Upper lobe of left lung (tissue), 4 donors: ENCODE measurements around the gene SIRPG.

Experiments
- EP300 ChIP-seq, 4 donors: sonication (generic); formaldehyde crosslinking; IDR thresholded peaks; one replicate each; pipeline ENCODE4 v1.5.1; 2017; ENCODE audit warnings: antibody characterized with exemption in 4 of 4, control low read depth in 2 of 4
- POLR2AphosphoS5 ChIP-seq, 2 donors: sonication (generic); formaldehyde crosslinking; IDR thresholded peaks; one replicate each; pipeline ENCODE4 v1.5.1; 2017; ENCODE audit warnings: antibody characterized with exemption in 2 of 2
- TF ChIP-seq, protein P1 (sequence below), 6 experiments: fragments of 450-650 bp in 4 of 6; fragments of 200-600 bp in 2 of 6; sonication (generic) in 2 of 6; IDR thresholded peaks; one replicate each; pipeline ENCODE4 v1.5.1; 2016 to 2019; ENCODE audit warnings: antibody characterized with exemption in 6 of 6

DNA sequence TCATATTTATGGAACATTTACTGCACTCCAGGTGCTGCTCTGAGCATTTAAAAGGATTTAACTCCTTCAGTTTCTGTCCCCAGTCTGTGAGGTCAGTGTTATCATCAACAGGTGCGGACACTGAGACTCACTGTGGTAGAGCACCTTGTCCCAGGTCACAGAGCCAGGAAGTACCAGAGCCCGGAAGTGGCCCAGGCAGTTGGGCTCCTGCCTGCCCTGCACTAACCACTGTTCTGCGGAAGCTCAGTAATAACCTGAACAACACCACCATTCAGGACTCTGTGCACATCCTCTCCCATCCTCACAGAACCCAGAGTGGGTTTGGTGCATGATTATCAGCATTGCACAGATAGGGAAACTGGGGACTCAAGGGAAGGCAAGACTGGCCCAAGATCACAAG lies 16.8 kb upstream of the SIRPG start:
- TF ChIP-seq, protein P1, sequence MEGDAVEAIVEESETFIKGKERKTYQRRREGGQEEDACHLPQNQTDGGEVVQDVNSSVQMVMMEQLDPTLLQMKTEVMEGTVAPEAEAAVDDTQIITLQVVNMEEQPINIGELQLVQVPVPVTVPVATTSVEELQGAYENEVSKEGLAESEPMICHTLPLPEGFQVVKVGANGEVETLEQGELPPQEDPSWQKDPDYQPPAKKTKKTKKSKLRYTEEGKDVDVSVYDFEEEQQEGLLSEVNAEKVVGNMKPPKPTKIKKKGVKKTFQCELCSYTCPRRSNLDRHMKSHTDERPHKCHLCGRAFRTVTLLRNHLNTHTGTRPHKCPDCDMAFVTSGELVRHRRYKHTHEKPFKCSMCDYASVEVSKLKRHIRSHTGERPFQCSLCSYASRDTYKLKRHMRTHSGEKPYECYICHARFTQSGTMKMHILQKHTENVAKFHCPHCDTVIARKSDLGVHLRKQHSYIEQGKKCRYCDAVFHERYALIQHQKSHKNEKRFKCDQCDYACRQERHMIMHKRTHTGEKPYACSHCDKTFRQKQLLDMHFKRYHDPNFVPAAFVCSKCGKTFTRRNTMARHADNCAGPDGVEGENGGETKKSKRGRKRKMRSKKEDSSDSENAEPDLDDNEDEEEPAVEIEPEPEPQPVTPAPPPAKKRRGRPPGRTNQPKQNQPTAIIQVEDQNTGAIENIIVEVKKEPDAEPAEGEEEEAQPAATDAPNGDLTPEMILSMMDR (IDR thresholded peaks at IDR 0.05), result no peak
- TF ChIP-seq POLR2AphosphoS5 (IDR thresholded peaks at IDR 0.05) (no peak), EP300 (IDR thresholded peaks at IDR 0.05) (no peak)
